Stimulated activated CD4-positive, alpha-beta T cell treated with anti-CD3 and anti-CD28 coated beads, TNF-alpha, amount 100 ng/mL, for 24 hours (primary cell): ENCODE measurements around the gene TBC1D22A.

ENCODE experiments used
- DNase-seq, 3 experiments: peaks; one replicate each; pipeline ENCODE4 v3.0.0-alpha.2; 2020; ENCODE audit warnings: low read depth in 3 of 3

TBC1D22A gene

DNA sequence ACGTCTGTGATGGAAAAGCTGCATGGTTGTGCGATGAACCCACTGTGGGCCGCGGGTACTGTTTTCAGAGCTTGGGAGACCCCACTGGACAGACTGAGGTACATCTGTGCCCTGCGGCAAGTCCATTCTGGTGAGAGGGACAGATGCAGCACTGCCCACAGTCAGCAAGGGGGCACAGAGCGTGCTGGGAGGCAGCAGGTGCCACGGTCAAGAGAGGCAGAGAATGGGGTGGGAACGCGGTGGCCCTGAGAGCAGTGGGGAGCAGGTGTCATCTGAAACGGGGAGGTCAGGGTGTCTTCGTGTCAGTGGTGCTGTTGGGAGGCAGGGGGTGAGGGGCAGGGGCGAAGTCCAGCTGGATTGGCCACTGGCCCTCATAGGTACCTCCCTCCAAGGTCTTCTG lies 32.0 kb downstream of the TBC1D22A start:
- no peak for DNase-seq

- no peak for DNase-seq
Observed at GRCh38 chr22:46795140-46795539, 32.7 kb downstream of the TBC1D22A start.

DNA sequence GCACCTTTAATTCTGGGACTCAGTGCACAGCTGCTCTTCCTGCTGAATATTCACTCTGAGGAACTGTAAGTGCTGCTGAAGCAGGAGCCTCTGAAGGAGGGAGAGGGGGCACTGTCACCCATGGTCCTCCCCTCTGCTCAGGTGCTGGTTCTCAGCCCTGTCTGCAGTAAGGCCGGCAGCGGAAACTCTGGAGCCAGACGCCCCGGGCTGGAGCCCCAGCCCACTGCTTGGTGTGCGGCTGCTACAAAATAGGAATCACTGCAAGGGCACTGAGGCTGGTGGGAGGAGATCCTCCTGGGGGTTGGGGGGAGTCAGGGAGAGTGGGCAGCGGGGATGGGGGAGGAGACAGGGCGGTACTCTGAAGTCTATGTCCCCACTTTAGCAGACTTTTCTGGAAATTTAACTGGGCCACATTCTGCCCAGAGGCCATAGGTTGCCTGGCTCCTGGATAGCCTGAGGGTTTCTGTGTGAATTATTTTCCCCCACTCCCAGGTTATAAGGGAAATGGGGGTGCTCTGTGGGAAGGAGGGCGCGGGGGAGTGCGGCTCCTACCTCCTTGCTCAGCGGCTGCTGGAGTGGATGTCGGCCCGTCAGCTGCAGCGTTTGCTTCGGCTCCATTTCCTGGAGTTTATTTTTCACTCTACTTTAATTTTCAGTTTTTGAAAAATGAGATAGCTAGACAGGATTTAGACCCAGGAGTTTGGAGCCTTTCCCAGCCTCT lies 33.6 kb downstream of the TBC1D22A start:
- no peak for DNase-seq

DNA sequence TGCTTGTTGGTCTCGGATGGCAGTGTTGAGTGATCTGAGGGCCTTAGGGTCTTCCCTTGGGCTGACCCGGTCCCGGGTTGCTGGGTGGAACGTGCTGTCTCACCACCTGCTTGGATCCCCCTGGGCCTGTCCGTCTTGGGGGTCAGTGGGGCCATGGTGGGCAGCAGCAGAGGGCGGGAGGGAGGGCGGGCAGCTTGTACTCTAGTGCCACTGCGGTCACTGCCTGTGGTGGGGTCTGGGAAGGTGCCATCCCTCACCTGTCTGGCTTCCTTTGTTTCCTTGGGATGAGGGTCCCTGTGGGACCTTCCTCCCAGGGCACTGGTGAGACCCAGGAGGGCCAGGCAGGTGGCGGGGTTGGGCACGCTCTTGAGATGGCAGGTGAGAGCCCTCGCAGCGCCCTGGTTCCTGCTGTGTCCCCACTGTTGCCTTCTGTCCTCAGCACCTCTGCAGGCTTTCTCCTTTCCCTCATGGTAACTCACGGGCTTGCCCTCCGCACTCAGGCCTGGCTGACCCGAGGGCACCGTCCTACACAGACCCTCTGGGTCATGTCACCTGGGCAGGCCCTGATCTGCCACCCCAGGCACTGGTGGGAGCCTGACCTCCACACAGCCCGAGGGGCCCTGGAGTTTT lies 34.2 kb downstream of the TBC1D22A start:
- no peak for DNase-seq

GRCh38 chr22:46797355-46797754 lies 34.9 kb downstream of the TBC1D22A start:
- no peak for DNase-seq

DNA sequence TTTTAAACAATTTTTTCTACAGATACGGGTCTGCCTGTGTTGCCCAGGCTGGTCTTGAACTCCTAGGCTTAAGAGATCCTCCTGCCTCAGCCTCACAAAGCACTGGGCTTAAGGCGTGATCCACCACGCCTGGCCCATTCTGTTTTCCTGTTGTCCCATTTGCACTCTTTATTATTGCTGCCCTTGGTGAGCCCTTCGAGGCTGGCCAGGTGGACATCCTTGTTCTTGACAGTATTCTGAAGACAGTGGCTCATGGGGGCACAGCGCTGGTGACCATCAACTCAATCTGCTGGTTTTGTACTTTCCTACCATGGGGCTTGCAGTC lies 35.6 kb downstream of the TBC1D22A start:
- DNase-seq = no peak

- DNase-seq = peak; percentile 43 to 73 (median 63)
Observed at GRCh38 chr22:46798366-46799350, 36.2 kb downstream of the TBC1D22A start.

DNA sequence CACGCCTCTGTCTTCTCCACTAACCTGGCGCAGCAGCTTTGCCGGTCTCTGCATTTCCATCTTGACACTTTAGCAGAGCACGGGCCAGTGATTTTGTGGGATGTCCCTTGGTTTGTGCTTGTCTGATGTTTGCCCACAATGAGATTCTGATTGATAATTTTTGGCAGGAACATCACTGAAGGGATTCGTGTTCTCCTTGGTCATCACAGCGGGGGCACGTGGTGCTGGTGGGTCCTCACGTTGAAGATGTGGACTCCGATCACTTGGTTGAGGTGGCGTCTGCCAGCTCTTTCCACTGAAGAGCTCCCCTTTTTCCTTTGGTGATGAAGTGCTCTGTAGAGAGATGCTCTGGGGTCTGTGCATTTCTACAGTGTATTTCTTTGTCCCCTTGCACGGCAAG lies 37.2 kb downstream of the TBC1D22A start:
- no peak for DNase-seq

GRCh38 chr22:46800102-46800857 lies 37.8 kb downstream of the TBC1D22A start:
- no peak for DNase-seq

- no peak for DNase-seq
Observed at GRCh38 chr22:46801331-46801811, 38.9 kb downstream of the TBC1D22A start.

GRCh38 chr22:46801826-46802607 lies 39.6 kb downstream of the TBC1D22A start:
- DNase-seq = no peak

DNA sequence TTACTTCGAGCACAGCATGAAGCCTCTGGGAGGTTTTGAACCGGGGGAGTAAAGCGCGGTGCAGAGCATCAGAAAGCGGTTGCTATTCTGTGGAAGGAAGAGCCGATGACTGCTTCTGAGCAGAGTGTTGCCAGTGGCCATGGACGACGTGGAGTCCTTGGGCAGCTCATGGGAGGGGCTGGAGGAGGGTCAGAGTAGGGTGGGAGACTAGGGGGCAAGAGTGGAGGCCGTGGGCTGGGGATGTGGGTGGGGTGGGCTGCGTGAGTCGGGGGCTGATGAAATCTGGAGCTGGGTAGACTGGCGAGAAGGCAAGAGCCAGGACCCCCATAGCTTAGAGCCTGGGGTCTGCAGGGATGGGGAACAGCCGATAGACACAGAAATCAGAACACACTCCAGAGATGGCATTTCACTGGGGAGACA lies 40.2 kb downstream of the TBC1D22A start:
- DNase-seq = no peak

DNA sequence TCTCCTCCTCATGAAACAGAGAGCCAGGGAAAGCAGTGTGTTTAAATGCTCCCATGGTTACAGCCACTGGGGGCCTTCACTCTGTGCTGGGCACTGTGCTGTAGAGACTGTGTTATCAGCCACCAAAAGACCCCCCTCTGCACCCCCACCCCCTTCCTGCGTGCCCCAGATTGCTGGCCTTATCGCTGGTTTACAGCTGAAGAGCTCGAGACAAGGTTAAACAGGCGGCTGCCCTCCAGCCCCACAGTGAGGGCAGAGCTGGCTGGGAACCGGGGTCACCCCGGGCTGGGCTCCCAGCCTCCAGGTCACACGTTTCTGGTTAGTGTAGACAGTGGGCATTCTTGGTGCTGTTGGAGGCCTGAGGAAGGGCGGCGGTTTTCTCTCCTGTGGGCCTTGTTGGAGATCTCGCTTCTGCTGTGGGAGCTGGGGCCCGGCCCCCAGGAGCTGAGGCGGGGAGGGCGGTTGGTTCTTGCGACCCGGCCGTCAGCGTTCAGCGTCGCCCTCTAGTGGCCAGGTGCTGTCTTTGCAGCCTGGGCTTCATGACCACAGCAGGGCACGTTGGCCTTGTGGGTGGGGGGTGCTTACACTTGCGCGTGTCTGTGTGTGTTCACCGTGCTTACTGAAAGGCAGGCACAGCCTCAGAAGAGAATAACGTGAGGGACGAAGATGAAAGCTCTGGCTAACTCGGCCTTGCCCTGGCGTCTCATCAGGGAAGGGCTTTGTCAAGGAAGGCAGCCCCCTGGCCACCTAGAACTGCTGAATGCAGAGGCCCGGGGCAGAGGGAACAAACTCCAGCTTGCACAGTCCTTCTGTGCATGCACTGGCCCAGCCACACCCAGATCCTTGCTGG lies 40.8 kb downstream of the TBC1D22A start:
- peak; percentile 38 to 68 (median 43) for DNase-seq

- DNase-seq = no peak
Observed at GRCh38 chr22:46803936-46804335, 41.5 kb downstream of the TBC1D22A start.

DNA sequence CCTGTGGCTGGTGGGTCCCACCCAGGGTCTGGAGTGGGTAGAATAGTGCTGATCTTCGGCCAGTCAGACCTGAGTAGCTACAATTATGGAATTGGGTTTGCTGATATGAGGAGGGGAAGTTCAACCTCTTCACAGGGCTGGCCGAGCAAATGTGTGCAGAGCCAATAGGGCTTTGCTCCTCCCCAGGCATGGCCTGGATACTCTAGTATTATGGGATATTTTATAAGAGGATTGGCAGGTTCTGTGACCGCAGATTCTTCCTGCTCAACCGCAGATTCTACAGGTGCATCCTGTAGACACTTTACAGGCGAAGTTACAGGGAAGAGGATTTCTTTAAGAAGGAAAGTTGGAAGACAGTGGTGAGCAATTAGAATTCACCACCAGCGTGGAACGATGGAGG lies 44.3 kb downstream of the TBC1D22A start:
- no peak for DNase-seq

- no peak for DNase-seq
Observed at GRCh38 chr22:46807458-46807857, 45.0 kb downstream of the TBC1D22A start.

- DNase-seq = no peak
Observed at GRCh38 chr22:46809153-46809885, 46.9 kb downstream of the TBC1D22A start.

DNA sequence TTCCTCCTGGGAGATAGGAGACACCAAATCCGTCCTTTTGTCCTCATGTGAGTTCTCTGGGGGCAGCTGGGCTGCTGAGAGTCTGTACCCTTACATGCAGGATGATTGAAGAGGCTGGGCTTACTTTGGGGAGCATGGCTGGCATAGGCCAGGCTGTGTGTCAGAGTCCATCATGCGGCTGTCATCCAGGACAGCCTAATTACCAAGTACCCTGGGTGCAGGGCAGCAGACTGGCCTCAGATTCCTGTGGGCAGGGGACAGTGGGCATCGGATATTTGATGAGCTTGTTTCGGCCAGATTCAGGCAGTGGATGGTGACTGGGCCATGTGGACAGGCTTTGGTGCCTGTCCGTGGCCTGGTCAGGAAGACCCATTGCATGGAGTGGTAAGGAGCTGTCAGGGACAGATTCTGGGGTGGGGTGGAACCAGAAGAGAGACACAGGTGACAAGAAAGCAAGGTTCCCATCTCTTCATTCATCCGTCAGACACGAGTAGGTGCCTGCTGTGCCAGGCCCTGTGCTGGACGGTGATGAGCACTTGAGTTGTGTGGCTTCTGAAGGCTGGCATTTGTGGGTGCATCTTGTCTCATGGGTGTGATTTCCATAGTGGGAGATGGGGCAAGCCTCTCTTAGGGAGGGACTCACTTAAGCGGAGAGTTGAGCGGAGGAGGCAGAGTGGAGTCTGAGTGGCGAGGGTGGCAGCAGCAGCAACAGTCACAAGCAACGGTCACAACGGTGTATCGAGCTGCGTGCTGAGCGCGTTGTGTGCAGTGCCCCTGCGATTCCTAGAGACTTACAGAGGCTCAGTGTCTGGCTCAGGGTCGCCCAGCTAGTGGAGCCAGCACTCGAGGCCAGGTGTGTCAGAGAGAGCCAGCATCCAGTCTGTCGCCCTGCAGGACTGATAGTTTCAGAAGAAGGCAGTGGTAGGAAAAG lies 48.7 kb downstream of the TBC1D22A start:
- no peak for DNase-seq
